Body of pancreas (tissue), 4 donors: ENCODE measurements around the gene PLXNB2.

Source experiments
- CTCF ChIP-seq, 7 experiments: fragments of 450-650 bp in 4 of 7; fragments of 200-600 bp in 3 of 7; sonication (generic) in 3 of 7; IDR thresholded peaks; one replicate each; pipeline ENCODE4 v1.5.1; 2016 to 2019; ENCODE audit warnings: antibody characterized with exemption in 7 of 7
- POLR2A ChIP-seq, 3 donors: fragments of 450-650 bp; IDR thresholded peaks; one replicate each; pipeline ENCODE4 v1.6.1; 2016; ENCODE audit warnings: antibody characterized with exemption in 3 of 3, mild to moderate bottlenecking in 2 of 3

- TF ChIP-seq CTCF (IDR thresholded peaks at IDR 0.05) = no peak
- TF ChIP-seq POLR2A (IDR thresholded peaks at IDR 0.05) = no peak
These were observed 47.0 kb downstream of the PLXNB2 start for GRCh38 chr22:50260434-50260800.
